ENCODE measurements around the gene HTT. TPM values are rescaled to one million over a fixed set of nuclear protein-coding genes. Genes with fewer than 3 reads are reported as not detected.

Gene HTT
- total and polyA plus RNA-seq, 10 of the 15 experiments (the other 5 are each of a cell fraction or from before 2014, with no cell fraction given) = 3.3 to 113 (median 43.3) TPM

DNA sequence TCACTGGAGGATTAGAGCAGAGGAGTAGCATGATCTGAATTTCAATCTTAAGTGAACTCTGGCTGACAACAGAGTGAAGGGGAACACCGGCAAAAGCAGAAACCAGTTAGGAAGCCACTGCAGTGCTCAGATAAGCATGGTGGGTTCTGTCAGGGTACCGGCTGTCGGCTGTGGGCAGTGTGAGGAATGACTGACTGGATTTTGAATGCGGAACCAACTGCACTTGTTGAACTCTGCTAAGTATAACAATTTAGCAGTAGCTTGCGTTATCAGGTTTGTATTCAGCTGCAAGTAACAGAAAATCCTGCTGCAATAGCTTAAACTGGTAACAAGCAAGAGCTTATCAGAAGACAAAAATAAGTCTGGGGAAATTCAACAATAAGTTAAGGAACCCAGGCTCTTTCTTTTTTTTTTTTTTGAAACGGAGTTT, 5.2 kb downstream of the HTT start:
- peak overlapping the region; percentile 94 for H3K27ac ChIP-seq (ENCODE audit: control insufficient read depth, insufficient read depth)
- H2AFZ ChIP-seq (ENCODE audit: control insufficient read depth, low read depth, low read length) = no peak overlapping the region
- H4K20me1 ChIP-seq (ENCODE audit: control insufficient read depth, insufficient read depth) = no peaks in the 10 kb centered on the region
- H3K4me2 ChIP-seq (ENCODE audit: control insufficient read depth, insufficient read depth) = peak overlapping the region; percentile 77
- ChIA-PET SMC1A (ENCODE audit: uncharacterized antibody, unreplicated experiment) (interaction anchor here (0.5 to 2.3 kb wide), 7 partner anchors 12 to 678 kb away, joined by 3 to 11 read pairs (median 4); no protein-coding TSS in a partner anchor), CTCF (interaction anchor here (0.6 to 1.2 kb wide), 4 partner anchors 26 to 238 kb away, joined by 3 to 5 read pairs (median 3); no protein-coding TSS in a partner anchor), POLR2A (interaction anchor here (0.6 to 1.5 kb wide), 9 partner anchors 8 to 206 kb away, joined by 3 to 10 read pairs (median 5); no protein-coding TSS in a partner anchor), RAD21 (ENCODE audit: unreplicated experiment) (interaction anchor here (0.6 to 1.9 kb wide), 5 partner anchors 8 to 125 kb away, joined by 3 to 7 read pairs (median 5); no protein-coding TSS in a partner anchor)
- TSS peak; percentile 0 for BruUV-seq (replicated peaks)
- FAIRE-seq (peak; percentile 44), DNase-seq (ENCODE audit: low read depth, low spot score) (peak; percentile 54), ATAC-seq (peak; percentile 55)
- in situ Hi-C loops (cut with MboI) = loop anchor here (5.0 kb wide), 1 partner anchor 32 kb away; no protein-coding TSS in a partner anchor
- peak overlapping the region; percentile 33 for H3K9ac ChIP-seq (ENCODE audit: control insufficient read depth, insufficient read depth, low read length)
- 10% methylated on average over 6 of the region's 6 CpGs for WGBS (ENCODE audit: insufficient coverage, insufficient replicate concordance, low lambda C conversion rate, missing lambda C conversion rate)
- intact Hi-C loops (cut with micrococcal nuclease; ENCODE audit: unreplicated experiment) = loop anchor here (1.0 to 10.0 kb wide), 2 partner anchors 27 to 815 kb away; partner anchors contain the start of gene MXD4
- H3K4me1 ChIP-seq (ENCODE audit: control insufficient read depth, insufficient read depth, low read length) = peaks cover 36% of the 10 kb centered on the region
- peaks cover 0 to 2% of the 10 kb centered on the region in 2 experiments; a peak in 1 of 4 replicates for H3K36me3 ChIP-seq (ENCODE audit: control insufficient read depth in 2 of 2, insufficient read depth in 2 of 2, low read length in 1 of 2)
- H3K79me2 ChIP-seq (ENCODE audit: control insufficient read depth, insufficient read depth, low read length) = peaks cover 93% of the 10 kb centered on the region
- H3K27me3 ChIP-seq (replicated peaks in 1 of 2; ENCODE audit: control insufficient read depth in 2 of 2, insufficient read depth in 2 of 2, low read length in 1 of 2) = no peaks in the 10 kb centered on the region
- peak overlapping the region; percentile 63 for H3K4me3 ChIP-seq
- no peaks in the 10 kb centered on the region for H3K9me3 ChIP-seq (replicated peaks; ENCODE audit: control insufficient read depth, insufficient read depth, low read length)
- TF ChIP-seq BCL11A (IDR thresholded peaks at IDR 0.05; ENCODE audit: low read depth, low read length) = 0 out of 2 replicates have a peak, but pooled peaks have one; percentile 42
- TF ChIP-seq RAD51 (IDR thresholded peaks at IDR 0.05) = no peak
- no peak; the same call in 1 of the 2 replicates for TF ChIP-seq CREM (IDR thresholded peaks at IDR 0.05; ENCODE audit: low read depth)
- no peak for TF ChIP-seq SP1 (IDR thresholded peaks at IDR 0.05; ENCODE audit: low read depth, low read length)
- peak; percentile 72 for TF ChIP-seq POLR2AphosphoS5 (IDR thresholded peaks at IDR 0.05; ENCODE audit: low read length)
- TF ChIP-seq BRCA1 (IDR thresholded peaks at IDR 0.05; ENCODE audit: low read depth, low read length) = no peak
- TF ChIP-seq ZNF592 (IDR thresholded peaks at IDR 0.05) = no peak
- no peak for TF ChIP-seq SMARCA5 (IDR thresholded peaks at IDR 0.05)
- TF ChIP-seq ETV6 (conservative IDR thresholded peaks at IDR 0.05 in 1 of 2, IDR thresholded peaks at IDR 0.05 in 1 of 2; ENCODE audit: borderline replicate concordance in 1 of 2, low read depth in 1 of 2) = no peak
- no peak for TF ChIP-seq CTCF (IDR thresholded peaks at IDR 0.05 in 2 of 3, conservative IDR thresholded peaks at IDR 0.05 in 1 of 3; ENCODE audit: control insufficient read depth in 2 of 3, extremely low read depth in 1 of 3, insufficient read depth in 1 of 3, low read depth in 3 of 3, low read length in 3 of 3)
- TF ChIP-seq SREBF2 (IDR thresholded peaks at IDR 0.05; ENCODE audit: low read length) = no peak
- TF ChIP-seq, protein P1, sequence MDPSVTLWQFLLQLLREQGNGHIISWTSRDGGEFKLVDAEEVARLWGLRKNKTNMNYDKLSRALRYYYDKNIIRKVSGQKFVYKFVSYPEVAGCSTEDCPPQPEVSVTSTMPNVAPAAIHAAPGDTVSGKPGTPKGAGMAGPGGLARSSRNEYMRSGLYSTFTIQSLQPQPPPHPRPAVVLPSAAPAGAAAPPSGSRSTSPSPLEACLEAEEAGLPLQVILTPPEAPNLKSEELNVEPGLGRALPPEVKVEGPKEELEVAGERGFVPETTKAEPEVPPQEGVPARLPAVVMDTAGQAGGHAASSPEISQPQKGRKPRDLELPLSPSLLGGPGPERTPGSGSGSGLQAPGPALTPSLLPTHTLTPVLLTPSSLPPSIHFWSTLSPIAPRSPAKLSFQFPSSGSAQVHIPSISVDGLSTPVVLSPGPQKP (IDR thresholded peaks at IDR 0.05; ENCODE audit: low read depth, low read length) = no peak
- no peak for TF ChIP-seq FOXK2 (IDR thresholded peaks at IDR 0.05)
- TF ChIP-seq NBN (IDR thresholded peaks at IDR 0.05) = no peak
- TF ChIP-seq KDM1A (IDR thresholded peaks at IDR 0.05; ENCODE audit: borderline replicate concordance) = no peak
- TF ChIP-seq GABPA (IDR thresholded peaks at IDR 0.05; ENCODE audit: low read depth) = no peak
- TF ChIP-seq BACH1 (IDR thresholded peaks at IDR 0.05; ENCODE audit: borderline replicate concordance) = no peak
- TF ChIP-seq NFYA (IDR thresholded peaks at IDR 0.05; ENCODE audit: borderline replicate concordance, low read depth, low read length) = no peak
- 0 out of 2 replicates have a peak, but pooled peaks have one; percentile 12 for TF ChIP-seq IKZF1 (conservative IDR thresholded peaks at IDR 0.05)

Data from GM12878 (cell line).